Hepatocyte (in vitro differentiated cells): ENCODE results near the gene C7orf33. TPM values are rescaled to one million over a fixed set of nuclear protein-coding genes. Genes with fewer than 3 reads are reported as not detected.
"Not testable (repeated sequence)": the region's sequence is repeated elsewhere in the genome, so short reads cannot be mapped to it uniquely, and the experiment has no call there.

ENCODE experiments used
- DNase-seq: peaks from one replicate; pipeline ENCODE4 v3.0.0-alpha.2; 2016; ENCODE audit warnings: low spot score
- H2AFZ ChIP-seq: fragments of 200-600 bp; sonication (generic); 2 replicates; pipeline ENCODE4 v1.6.0; 2016; ENCODE audit warnings: antibody characterized with exemption, mild to moderate bottlenecking
- H3K27ac ChIP-seq: fragments of 200-600 bp; sonication (generic); 2 replicates; pipeline ENCODE4 v1.5.1; 2016; ENCODE audit warnings: mild to moderate bottlenecking
- H3K27me3 ChIP-seq: fragments of 200-600 bp; sonication (generic); 2 replicates; pipeline ENCODE4 v1.6.1; 2016
- H3K36me3 ChIP-seq: fragments of 200-600 bp; sonication (generic); replicated peaks from 2 replicates; pipeline ENCODE4 v1.5.1; 2016; ENCODE audit warnings: low read depth; ENCODE audit not compliant: insufficient read depth
- H3K4me1 ChIP-seq: fragments of 200-600 bp; sonication (generic); 2 replicates; pipeline ENCODE4 v1.5.1; 2016; ENCODE audit warnings: mild to moderate bottlenecking, moderate library complexity; ENCODE audit not compliant: insufficient read depth
- H3K4me2 ChIP-seq: fragments of 200-600 bp; sonication (generic); 2 replicates; pipeline ENCODE4 v1.6.0; 2016
- H3K4me3 ChIP-seq: fragments of 200-600 bp; sonication (generic); 2 replicates; pipeline ENCODE4 v1.5.1; 2016; ENCODE audit warnings: mild to moderate bottlenecking
- H3K79me2 ChIP-seq: fragments of 200-600 bp; sonication (generic); 2 replicates; pipeline ENCODE4 v1.6.0; 2017; ENCODE audit warnings: mild to moderate bottlenecking
- H3K9me2 ChIP-seq: fragments of 200-600 bp; sonication (generic); replicated peaks from 2 replicates; pipeline ENCODE4 v1.6.0; 2017; ENCODE audit warnings: mild to moderate bottlenecking; ENCODE audit not compliant: insufficient read depth
- H3K9me3 ChIP-seq: fragments of 200-600 bp; sonication (generic); 2 replicates; pipeline ENCODE4 v1.5.1; 2016; ENCODE audit warnings: low read depth, mild to moderate bottlenecking
- H4K20me1 ChIP-seq: fragments of 200-600 bp; sonication (generic); 2 replicates; pipeline ENCODE4 v1.6.0; 2016; ENCODE audit warnings: mild to moderate bottlenecking; ENCODE audit not compliant: insufficient read depth, poor library complexity, severe bottlenecking
- CTCF ChIP-seq: fragments of 200-600 bp; sonication (generic); IDR thresholded peaks from 2 replicates; pipeline ENCODE4 v1.5.1; 2016; ENCODE audit warnings: antibody characterized with exemption, mild to moderate bottlenecking; ENCODE audit not compliant: poor library complexity
- EZH2 ChIP-seq: fragments of 200-600 bp; sonication (generic); IDR thresholded peaks from 2 replicates; pipeline ENCODE4 v1.6.1; 2016; ENCODE audit warnings: antibody characterized with exemption, mild to moderate bottlenecking, borderline replicate concordance
- EZH2phosphoT487 ChIP-seq: fragments of 200-600 bp; sonication (generic); IDR thresholded peaks from one replicate; pipeline ENCODE4 v1.6.1; 2018; ENCODE audit warnings: antibody characterized with exemption, mild to moderate bottlenecking, low read depth, moderate library complexity; ENCODE audit not compliant: unreplicated experiment, severe bottlenecking
- WGBS: methylation state at CpG from one replicate; pipeline ENCODE4 v1.1.6; 2016; ENCODE audit warnings: low lambda C conversion rate; ENCODE audit errors: missing lambda C conversion rate; 5-methylcytosine and 5-hydroxymethylcytosine counted together
- polyA plus RNA-seq: library from polyadenylated mRNA; unstranded; fragments of >200 nt; fragmentation: Nextera tagmentation; extraction: Ambion mirVana; gene quantifications from 2 replicates; pipeline ENCODE4 v1.2.1, GENCODE V29; 2016
- total RNA-seq: library from RNA; depleted of rRNA; stranded (reverse); fragments of >200 nt; gene quantifications from 2 replicates; pipeline ENCODE4 v1.2.3, GENCODE V29; 2014

The C7orf33 gene
- total and polyA plus RNA-seq, 2 experiments from 2014 or later = not detected

GRCh38 chr7:148570510-148570909 is 20.1 kb upstream of the C7orf33 start:
- Histone ChIP-seq H3K4me1 (no peaks in the 10 kb centered on the region), H3K4me2 (no peak overlapping the region), H3K9me2 (no peaks in the 10 kb centered on the region), H4K20me1 (no peaks in the 10 kb centered on the region), H2AFZ (no peak overlapping the region), H3K9me3 (no peaks in the 10 kb centered on the region), H3K4me3 (no peak overlapping the region), H3K79me2 (no peaks in the 10 kb centered on the region), H3K27ac (no peak overlapping the region), H3K36me3 (no peaks in the 10 kb centered on the region), H3K27me3 (no peaks in the 10 kb centered on the region)
- TF ChIP-seq EZH2 (no peak), EZH2phosphoT487 (no peak), CTCF (no peak)
- 87% methylated on average over 2 of the region's 2 CpGs for WGBS
- no peak for DNase-seq

DNA sequence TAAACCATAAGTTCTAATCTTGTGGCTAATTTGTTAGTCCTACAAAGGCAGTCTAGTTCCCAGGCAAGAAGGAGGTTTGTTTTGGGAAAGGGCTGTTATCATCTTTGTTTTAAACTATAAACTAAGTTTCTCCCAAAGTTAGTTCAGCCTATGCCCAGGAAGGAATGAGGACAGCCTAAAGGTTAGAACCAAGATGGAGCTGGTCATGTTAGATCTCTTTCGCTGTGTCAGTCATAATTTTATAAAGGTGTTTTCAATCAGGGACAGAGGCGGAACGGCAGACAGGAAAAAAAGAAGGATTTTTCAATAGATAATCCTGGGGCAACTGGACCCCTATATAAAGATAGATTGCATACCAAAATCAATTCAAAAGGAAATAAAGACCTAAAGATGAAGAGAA is 19.6 kb upstream of the C7orf33 start:
- WGBS = 90% methylated on average over 3 of the region's 3 CpGs
- H3K36me3 ChIP-seq = not testable (repeated sequence)

DNA sequence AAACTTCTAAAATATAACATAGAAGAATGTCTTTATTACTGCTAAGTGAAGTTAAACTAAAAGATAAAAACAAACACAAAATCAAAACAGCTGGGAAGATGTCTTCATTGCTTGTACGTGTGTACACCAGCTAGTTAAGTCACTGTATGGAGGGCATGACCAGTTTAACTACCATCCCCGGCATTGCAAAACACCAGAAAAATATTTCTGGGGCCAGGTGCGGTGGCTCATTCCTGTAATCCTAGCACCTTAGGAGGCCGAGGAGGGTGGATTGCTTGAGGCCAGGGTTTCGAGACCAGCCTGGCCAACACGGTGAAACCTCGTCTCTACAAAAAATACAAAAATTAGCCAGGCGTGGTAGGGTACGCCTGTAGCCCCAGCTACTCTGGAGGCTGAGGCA is 19.2 kb upstream of the C7orf33 start:
- no peak for TF ChIP-seq EZH2
- no peak for TF ChIP-seq EZH2phosphoT487
- TF ChIP-seq CTCF = no peak
- H3K36me3 ChIP-seq = no peaks in the 10 kb centered on the region
- H3K4me2 ChIP-seq = no peak overlapping the region
- no peaks in the 10 kb centered on the region for H4K20me1 ChIP-seq
- H3K9me3 ChIP-seq = no peaks in the 10 kb centered on the region
- no peaks in the 10 kb centered on the region for H3K79me2 ChIP-seq
- no peak overlapping the region for H2AFZ ChIP-seq
- no peaks in the 10 kb centered on the region for H3K4me1 ChIP-seq
- no peaks in the 10 kb centered on the region for H3K27me3 ChIP-seq
- 90% methylated on average over 9 of the region's 9 CpGs for WGBS
- H3K27ac ChIP-seq = no peak overlapping the region
- no peak for DNase-seq
- H3K4me3 ChIP-seq = no peak overlapping the region
- no peaks in the 10 kb centered on the region for H3K9me2 ChIP-seq

More for the DNA sequence above, 19.6 kb upstream of the C7orf33 start:
- not testable (repeated sequence) for H2AFZ ChIP-seq, H3K4me2 ChIP-seq, H3K9me3 ChIP-seq, H4K20me1 ChIP-seq, H3K4me3 ChIP-seq, H3K27ac ChIP-seq, DNase-seq, H3K27me3 ChIP-seq, H3K4me1 ChIP-seq, H3K79me2 ChIP-seq, H3K9me2 ChIP-seq

GRCh38 chr7:148572067-148572522 is 18.5 kb upstream of the C7orf33 start:
- H3K9me2 ChIP-seq = no peaks in the 10 kb centered on the region
- H3K36me3 ChIP-seq = no peaks in the 10 kb centered on the region
- 90% methylated on average over 9 of the region's 9 CpGs for WGBS
- no peaks in the 10 kb centered on the region for H3K27me3 ChIP-seq
- H3K79me2 ChIP-seq = no peaks in the 10 kb centered on the region
- H3K4me2 ChIP-seq = no peak overlapping the region
- H3K9me3 ChIP-seq = no peaks in the 10 kb centered on the region
- no peak for TF ChIP-seq CTCF
- no peak for TF ChIP-seq EZH2phosphoT487
- no peak for TF ChIP-seq EZH2
- no peak for DNase-seq
- H2AFZ ChIP-seq = no peak overlapping the region
- no peak overlapping the region for H3K27ac ChIP-seq
- H4K20me1 ChIP-seq = no peaks in the 10 kb centered on the region
- H3K4me1 ChIP-seq = no peaks in the 10 kb centered on the region
- no peak overlapping the region for H3K4me3 ChIP-seq

GRCh38 chr7:148573581-148573980 is 17.0 kb upstream of the C7orf33 start:
- H3K4me2 ChIP-seq, H4K20me1 ChIP-seq, H2AFZ ChIP-seq, H3K4me3 ChIP-seq, H3K9me2 ChIP-seq, H3K27me3 ChIP-seq, H3K9me3 ChIP-seq, H3K79me2 ChIP-seq, DNase-seq, H3K4me1 ChIP-seq, H3K27ac ChIP-seq, H3K36me3 ChIP-seq: not testable (repeated sequence)
